Hematopoietic multipotent progenitor cell (in vitro differentiated cells): ENCODE results near the gene ZNF488. TPM values are rescaled to one million over a fixed set of nuclear protein-coding genes. Genes with fewer than 3 reads are reported as not detected.
"Not testable (repeated sequence)": the region's sequence is repeated elsewhere in the genome, so short reads cannot be mapped to it uniquely, and the experiment has no call there.

ENCODE experiments used
- DNase-seq, 3 donors: peaks; one replicate each; pipeline ENCODE4 v3.0.0-alpha.2; 2011 to 2015; ENCODE audit warnings: low read depth in 2 of 3, low spot score in 2 of 3
- total RNA-seq: library from RNA; depleted of rRNA; stranded (reverse); fragments of >200 nt; gene quantifications from one replicate; pipeline ENCODE4 v1.2.3, GENCODE V29; 2012

ZNF488 gene
- total RNA-seq = 0.27 TPM

GRCh38 chr10:47384148-47384921, at the start of gene ZNF488:
TSS of gene ZNF488 (minus strand) at chr10:47384293. CDS start at chr10:47368829, 15,464 bp downstream.
- peak; percentile 38 to 70 (median 62) for DNase-seq

GRCh38 chr10:47425813-47426419, 41.8 kb upstream of the ZNF488 start:
- DNase-seq = no peak

GRCh38 chr10:47424231-47424630, 40.1 kb upstream of the ZNF488 start:
- no peak for DNase-seq

DNA sequence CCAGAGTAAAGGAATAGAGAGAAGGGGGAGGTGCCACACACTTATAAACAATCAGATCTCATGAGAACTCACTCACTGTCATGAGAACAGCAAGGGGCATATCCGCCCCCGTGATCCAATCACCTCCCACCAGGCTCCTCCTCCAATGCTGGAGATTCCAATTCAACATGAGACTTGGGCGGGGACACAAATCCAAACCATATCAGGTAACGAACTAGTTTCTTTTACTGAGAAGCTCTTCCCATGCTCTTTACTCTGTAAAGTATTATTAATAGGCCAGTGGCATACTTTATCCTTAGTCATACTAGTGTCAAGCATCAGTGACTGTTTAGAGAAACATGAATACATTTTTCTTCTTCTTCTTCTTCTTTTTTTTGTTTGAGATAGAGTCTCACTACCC, 39.4 kb upstream of the ZNF488 start:
- no peak for DNase-seq

GRCh38 chr10:47421057-47421952, 37.2 kb upstream of the ZNF488 start:
- no peak for DNase-seq

DNA sequence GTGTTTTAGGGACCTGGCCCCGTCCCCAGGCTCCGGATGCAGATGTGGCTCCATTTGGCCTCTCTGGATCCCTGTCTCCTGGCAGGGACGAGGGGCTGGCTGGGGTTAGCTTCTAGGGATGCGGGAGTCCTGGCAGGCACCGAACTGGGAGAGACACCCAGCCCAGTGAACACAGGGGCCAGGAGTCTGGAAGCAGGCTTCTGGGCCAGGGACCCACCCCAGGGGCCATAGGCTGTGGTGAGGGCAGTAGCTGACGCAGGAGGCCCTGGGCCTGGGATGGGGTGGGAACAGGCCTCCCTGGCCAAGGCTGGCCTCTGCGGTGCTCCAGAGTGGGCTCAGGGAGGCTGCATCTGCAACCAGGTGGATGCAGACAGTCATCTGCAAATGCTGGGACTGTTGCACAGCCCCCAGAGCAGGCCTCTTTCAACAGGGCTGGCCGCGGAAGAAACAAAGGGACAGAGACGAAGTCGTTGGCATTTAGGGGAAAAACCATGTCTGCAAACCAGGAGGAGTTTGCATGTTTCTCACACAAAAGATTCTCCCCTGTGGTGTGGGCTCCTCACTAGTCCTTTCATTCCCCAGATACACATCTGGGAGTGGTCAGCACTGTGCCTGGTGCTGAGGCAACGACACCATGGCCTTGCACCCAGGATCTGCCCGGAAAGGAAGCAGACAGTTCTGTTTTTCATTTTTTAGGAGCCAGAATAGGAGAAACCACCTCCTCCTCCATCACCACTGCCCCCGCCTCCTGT, 36.4 kb upstream of the ZNF488 start:
- DNase-seq = no peak

- no peak for DNase-seq
Observed at GRCh38 chr10:47419421-47419820, 35.3 kb upstream of the ZNF488 start.

- no peak for DNase-seq
Observed at GRCh38 chr10:47418966-47419365, 34.9 kb upstream of the ZNF488 start.

DNA sequence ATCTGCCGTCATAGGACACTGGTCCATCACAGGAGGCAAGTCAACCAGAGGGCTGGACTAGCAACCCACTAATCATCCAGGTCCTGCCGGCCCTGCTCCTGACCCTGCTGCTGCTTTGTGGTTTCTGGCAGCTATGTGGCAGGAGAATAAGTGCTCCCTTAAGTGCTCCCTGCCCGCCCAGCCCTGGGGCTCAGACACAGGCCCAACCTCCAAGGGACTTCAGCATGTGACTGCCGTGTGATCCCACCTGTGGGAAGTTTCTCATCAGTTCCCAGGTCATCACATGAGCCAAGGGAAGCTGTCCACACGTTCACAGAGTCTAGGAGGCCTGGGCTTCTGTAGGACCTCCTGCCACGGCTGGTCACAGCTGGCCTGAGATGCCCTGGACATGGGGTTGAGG, 34.2 kb upstream of the ZNF488 start:
- DNase-seq = no peak

DNA sequence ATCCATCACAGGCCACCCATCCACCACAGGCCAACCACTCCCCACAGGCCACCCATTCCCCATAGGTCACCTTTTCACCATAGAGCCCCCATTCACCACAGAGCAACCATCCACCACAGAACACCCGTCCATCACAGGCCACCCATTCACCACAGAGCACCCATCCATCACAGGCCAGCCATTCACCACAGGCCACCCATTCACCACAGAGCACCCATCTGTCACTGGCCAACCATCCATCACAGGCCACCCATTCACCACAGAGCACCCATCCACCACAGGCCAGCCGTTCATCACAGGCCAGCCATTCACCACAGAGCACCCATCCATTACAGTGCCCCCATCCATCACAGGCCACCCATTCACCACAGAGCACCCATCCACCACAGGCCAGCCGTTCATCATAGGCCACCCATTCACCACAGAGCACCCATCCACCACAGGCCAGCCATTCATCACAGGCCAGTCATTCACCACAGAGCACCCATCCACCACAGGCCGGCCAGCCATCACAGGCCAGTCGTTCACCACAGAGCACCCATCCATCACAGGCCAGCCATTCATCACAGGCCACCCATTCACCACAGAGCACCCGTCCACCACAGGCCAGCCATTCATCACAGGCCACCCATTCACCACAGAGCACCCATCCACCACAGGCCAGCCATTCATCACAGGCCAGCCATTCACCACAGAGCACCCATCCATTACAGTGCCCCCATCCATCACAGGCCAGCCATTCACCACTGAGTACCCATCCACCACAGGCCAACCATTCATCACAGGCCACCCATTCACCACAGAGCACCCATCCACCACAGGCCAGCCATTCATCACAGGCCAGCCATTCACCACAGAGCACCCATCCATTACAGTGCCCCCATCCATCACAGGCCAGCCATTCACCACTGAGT, 32.5 kb upstream of the ZNF488 start:
- not testable (repeated sequence) for DNase-seq

DNA sequence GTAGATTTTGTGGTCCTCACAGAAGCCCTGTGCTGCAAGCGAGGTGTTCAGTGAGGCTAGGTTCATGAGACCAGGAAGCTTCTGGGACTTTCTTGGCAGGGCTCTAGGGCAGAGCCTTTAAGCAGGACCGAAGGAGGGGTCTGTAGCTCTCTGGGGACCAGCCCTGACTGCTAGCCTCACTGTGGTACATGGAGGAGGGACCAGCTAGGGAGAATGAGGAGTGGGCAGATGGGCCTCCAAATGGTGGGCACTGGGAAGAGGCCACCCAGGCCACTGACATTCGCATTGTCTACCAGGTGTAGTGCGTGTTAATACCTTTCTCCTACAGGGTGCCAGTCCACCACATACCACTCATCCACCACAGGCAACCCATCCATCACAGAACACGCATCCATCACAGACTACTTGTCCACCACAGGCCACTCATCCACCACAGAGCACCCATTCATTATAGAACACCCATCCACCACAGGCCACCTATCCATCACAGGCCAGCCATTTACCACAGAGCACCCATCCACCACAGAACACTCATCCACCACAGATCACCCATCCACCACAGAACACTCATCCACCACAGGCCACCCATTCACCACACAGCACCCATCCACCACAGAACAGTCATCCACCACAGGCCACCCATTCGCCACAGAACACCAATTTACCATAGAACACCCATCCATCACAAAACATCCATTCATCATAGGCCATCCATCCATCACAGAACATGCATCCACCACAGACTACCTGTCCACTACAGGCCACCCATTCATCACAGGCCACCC, 31.6 kb upstream of the ZNF488 start:
- no peak for DNase-seq

DNA sequence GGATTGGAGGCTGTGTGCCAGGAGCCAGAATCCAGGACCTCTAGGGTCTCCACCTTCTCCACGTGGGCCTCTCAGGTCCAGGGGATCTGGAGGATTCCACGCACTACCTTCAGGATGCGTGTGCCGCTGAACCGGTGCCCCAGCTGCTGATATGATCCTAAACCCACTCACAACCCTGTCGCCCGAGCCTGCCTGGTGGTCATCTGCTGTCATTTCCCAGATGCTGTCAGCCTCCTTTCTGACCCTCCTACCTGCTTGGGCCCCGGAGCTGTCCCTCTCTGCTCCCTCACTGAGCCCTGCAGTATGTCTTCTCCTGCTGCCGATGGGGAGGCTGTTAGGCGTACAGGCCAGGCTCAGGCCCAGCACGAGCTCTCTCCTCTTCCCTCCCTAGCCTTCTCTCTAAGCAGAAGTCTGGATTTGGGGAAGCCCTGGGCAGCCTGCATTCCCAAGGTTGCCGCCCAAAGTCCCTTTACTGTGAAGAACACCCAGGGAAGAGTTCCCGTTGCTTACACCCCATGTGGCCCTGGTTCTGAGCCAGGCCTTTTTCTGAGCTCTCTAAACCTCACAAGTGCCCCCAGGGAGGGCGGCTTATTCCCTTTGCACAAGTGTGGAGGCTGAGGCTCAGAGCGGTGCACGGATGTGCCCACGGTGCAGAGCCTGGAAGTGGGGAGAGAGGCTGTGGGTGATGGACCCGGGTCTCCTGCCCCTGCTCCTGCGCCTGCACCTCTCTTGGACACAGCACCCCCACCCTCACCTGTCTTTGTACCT, 30.8 kb upstream of the ZNF488 start:
- no peak for DNase-seq

DNA sequence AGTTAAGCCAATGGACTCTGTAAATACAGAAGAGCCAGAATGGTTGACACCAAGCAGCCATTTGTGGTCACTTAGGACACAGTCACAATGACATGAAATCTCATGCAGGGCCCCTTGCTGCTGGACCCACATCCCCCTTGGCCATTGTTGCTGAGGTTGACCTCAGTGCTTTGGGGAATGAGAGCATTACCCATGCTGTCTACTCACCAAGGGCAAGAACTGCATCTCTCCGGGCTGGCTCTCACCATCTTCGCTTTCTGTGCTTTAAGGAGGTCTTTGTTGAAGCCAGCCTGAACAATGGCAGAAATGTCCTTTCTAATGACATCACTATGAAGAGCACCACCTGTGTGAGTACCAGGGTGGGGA, 30.1 kb upstream of the ZNF488 start:
- no peak for DNase-seq

- no peak for DNase-seq
Observed at GRCh38 chr10:47413531-47414226, 29.6 kb upstream of the ZNF488 start.

DNA sequence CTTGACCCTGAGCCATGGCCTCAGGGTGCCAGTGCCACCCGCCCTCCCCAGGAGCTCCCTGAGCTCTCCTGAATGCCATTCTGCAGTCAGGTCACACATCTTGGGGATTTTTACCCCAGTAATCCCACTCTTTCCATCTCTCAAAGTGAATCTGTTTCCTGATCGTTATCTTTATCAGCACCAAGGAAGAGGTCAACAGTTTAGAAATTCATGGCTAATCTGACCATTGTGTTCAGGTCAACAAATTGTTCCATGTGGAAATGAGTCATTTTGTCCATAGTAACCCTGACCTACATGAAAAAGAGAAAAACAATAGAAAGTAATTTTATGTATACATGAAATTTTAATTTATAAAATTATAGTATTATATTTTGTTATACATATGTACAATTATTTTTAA, 28.8 kb upstream of the ZNF488 start:
- no peak for DNase-seq

DNA sequence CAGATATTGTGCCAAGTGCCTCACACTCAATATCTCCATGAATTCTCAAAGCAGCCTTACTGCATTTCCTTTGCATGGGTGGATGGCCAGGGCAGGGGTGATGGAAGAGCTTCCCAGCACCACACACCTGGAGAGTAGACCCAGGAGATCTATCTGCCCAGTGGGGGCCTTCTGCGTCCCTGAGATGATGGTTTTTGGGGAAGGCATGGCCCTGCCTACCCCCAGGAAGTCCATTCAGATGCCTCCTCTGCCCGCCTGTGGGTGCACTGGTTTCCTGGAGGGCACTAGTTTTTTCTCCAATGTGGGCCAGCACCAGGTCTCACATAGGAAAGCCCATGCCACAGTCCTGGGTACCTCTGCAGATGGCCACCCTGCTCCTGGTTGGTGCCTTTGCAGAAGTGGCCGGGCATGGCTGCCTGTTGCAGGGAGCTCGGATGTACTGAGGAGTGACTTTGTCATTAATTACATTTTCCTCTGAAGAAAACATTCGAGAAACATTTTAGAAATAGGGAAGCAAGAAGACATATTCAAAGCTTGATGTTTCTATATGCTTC, 28.2 kb upstream of the ZNF488 start:
- no peak for DNase-seq

- no peak for DNase-seq
Observed at GRCh38 chr10:47410862-47411261, 26.8 kb upstream of the ZNF488 start.
